Upper lobe of right lung (tissue), 1 donor: ENCODE results near the gene DOCK2. TPM values are rescaled to one million over a fixed set of nuclear protein-coding genes. Genes with fewer than 3 reads are reported as not detected.
"Not testable (repeated sequence)": the region's sequence is repeated elsewhere in the genome, so short reads cannot be mapped to it uniquely, and the experiment has no call there.

Experiments
- ATAC-seq: fragments of 200-7000 bp; cut with Tn5 transposase; one replicate; pipeline ENCODE4 v1.9.1; 2020; ENCODE audit warnings: mild to moderate bottlenecking, moderate library complexity
- DNase-seq: peaks from one replicate; pipeline ENCODE4 v3.0.0-alpha.2; 2020
- H3K27ac ChIP-seq: fragments of 200-600 bp; one replicate; pipeline ENCODE4 v1.8.0; 2022
- H3K27me3 ChIP-seq: fragments of 200-600 bp; one replicate; pipeline ENCODE4 v1.8.0; 2022; ENCODE audit warnings: mild to moderate bottlenecking
- H3K36me3 ChIP-seq: fragments of 200-600 bp; one replicate; pipeline ENCODE4 v1.8.0; 2022
- H3K4me1 ChIP-seq: fragments of 200-600 bp; one replicate; pipeline ENCODE4 v1.8.0; 2022
- H3K4me3 ChIP-seq: fragments of 200-600 bp; one replicate; pipeline ENCODE4 v1.8.0; 2022; ENCODE audit warnings: mild to moderate bottlenecking
- H3K9me3 ChIP-seq: fragments of 200-600 bp; one replicate; pipeline ENCODE4 v1.8.0; 2022
- intact Hi-C: fragments of 100-400 bp; cut with DNase I; formaldehyde crosslinking; loops from one replicate; pipeline ENCODE4 v1.11.0; 2022
- total RNA-seq: library from RNA; stranded (reverse); fragmentation: NEBNext Ultra II Directional; extraction: Animal tissue kit (Norgen Biotek cat#: 25700); gene quantifications from one replicate; pipeline ENCODE4 v1.2.1, GENCODE V29; 2021
- TF ChIP-seq, protein P1 (sequence below): fragments of 200-600 bp; IDR thresholded peaks from one replicate; pipeline ENCODE4 v1.8.0; 2022; ENCODE audit warnings: antibody characterized with exemption
- donor health status: DM: no; HTN: yes; CAD: no; lungs with severe emphysema.

The DOCK2 gene
- total RNA-seq, 1 donor from 2014 or later: 65.4 TPM

GRCh38 chr5:169764018-169764378 is 126.9 kb downstream of the DOCK2 start:
- Histone ChIP-seq H3K9me3 (no peaks in the 10 kb centered on the region), H3K27ac (no peak overlapping the region), H3K4me1 (no peaks in the 10 kb centered on the region), H3K4me3 (no peak overlapping the region), H3K36me3 (no peaks in the 10 kb centered on the region), H3K27me3 (no peaks in the 10 kb centered on the region)
- no peak for ATAC-seq
- no peak for DNase-seq
- TF ChIP-seq, protein P1, sequence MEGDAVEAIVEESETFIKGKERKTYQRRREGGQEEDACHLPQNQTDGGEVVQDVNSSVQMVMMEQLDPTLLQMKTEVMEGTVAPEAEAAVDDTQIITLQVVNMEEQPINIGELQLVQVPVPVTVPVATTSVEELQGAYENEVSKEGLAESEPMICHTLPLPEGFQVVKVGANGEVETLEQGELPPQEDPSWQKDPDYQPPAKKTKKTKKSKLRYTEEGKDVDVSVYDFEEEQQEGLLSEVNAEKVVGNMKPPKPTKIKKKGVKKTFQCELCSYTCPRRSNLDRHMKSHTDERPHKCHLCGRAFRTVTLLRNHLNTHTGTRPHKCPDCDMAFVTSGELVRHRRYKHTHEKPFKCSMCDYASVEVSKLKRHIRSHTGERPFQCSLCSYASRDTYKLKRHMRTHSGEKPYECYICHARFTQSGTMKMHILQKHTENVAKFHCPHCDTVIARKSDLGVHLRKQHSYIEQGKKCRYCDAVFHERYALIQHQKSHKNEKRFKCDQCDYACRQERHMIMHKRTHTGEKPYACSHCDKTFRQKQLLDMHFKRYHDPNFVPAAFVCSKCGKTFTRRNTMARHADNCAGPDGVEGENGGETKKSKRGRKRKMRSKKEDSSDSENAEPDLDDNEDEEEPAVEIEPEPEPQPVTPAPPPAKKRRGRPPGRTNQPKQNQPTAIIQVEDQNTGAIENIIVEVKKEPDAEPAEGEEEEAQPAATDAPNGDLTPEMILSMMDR: no peak
- intact Hi-C loops: no loop called here

DNA sequence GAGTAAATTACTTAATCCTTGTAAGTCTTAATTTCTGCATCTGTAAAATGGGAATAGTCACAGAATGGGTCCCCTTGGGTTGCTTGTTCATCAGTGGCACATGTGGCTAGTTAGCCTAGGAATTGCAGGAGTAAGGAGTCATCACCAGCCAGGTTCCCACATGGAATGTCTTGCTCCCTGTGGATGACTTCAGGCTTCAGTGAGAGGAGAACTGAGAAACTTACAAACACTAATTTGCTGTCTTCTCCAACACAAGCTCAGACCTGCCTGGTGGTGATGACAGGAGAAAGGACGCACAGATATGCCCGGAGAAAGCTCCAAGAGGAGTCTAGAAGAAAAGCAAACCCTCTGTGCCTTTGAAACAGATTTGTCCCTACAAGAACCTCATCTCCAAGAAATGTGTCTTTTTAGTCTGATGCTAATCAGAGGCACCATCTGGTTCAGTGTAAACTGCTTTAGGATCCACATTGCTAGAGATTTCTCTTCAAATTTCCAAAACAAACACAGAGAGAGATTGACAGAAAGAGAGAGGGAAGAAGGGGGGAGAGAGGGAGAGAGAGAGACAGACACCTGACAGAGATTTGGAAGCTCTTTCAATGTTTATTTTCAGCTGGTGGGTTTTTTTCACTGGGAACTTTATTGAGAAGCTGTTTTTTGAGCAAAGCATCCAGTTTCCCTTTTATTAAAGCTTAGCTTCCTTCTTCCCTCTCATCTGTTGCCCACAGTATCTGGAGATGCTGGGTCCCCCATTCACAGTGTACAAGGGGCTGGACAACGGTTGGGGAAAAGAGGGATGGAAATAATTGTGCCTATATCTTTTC is 128.3 kb downstream of the DOCK2 start:
- no peaks in the 10 kb centered on the region for H3K36me3 ChIP-seq
- no peak overlapping the region for H3K4me3 ChIP-seq
- H3K27ac ChIP-seq: no peak overlapping the region
- no peak for DNase-seq
- H3K27me3 ChIP-seq: no peaks in the 10 kb centered on the region
- no peaks in the 10 kb centered on the region for H3K4me1 ChIP-seq
- intact Hi-C loops: no loop called here
- H3K9me3 ChIP-seq: no peaks in the 10 kb centered on the region
- TF ChIP-seq, protein P1: no peak
- no peak for ATAC-seq

DNA sequence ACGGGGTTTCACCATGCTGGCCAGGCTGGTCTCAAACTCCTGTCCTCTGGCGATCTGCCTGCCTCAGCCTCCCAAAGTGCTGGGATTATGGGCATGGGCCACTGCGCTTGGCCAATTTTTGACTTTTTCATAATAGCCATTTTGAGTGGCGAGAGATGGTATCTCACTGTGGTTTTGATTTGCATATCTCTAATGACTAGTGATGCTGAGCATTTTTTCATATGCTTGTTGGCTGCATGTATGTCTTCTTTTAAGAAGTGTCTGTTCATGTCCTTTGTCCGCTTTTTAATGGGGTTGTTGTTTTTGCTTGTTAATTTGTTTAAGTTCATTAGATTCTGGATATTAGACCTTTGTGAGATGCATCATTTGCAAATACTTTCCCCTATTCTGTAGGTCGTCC is 129.9 kb downstream of the DOCK2 start:
- H3K27ac ChIP-seq, intact Hi-C loops, H3K27me3 ChIP-seq, H3K4me3 ChIP-seq, H3K9me3 ChIP-seq, H3K4me1 ChIP-seq, DNase-seq, H3K36me3 ChIP-seq, ATAC-seq: not testable (repeated sequence)

DNA sequence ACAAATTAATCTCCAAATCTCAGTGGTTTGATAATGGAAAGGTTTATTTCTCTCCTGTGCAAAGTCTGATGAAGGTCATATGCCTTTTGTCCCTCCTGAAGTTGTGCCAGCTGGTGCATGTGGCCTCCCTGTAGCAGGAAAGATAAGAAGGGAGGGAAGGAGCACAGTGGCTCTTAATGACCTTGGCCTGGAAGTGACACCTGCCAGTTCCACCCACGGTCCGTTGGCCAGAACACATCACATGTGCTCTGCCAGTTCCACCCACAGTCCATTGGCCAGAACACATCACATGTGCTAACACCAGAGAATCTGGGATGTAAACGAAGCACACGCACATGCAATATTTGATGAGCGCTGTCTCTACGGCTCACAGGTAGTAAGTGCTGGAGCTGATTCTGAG is 130.9 kb downstream of the DOCK2 start:
- Histone ChIP-seq H3K9me3 (no peaks in the 10 kb centered on the region), H3K4me1 (no peaks in the 10 kb centered on the region)

GRCh38 chr5:169768416-169768815 is 131.3 kb downstream of the DOCK2 start:
- no peaks in the 10 kb centered on the region for H3K4me1 ChIP-seq
- TF ChIP-seq, protein P1: no peak
- intact Hi-C loops: no loop called here
- no peak overlapping the region for H3K27ac ChIP-seq
- H3K27me3 ChIP-seq: no peaks in the 10 kb centered on the region
- no peak for DNase-seq
- ATAC-seq: no peak
- H3K36me3 ChIP-seq: no peaks in the 10 kb centered on the region
- no peak overlapping the region for H3K4me3 ChIP-seq
- no peaks in the 10 kb centered on the region for H3K9me3 ChIP-seq

More for the DNA sequence above, 130.9 kb downstream of the DOCK2 start:
- intact Hi-C loops: no loop called here
- Histone ChIP-seq H3K36me3 (no peaks in the 10 kb centered on the region), H3K27ac (no peak overlapping the region), H3K27me3 (no peaks in the 10 kb centered on the region), H3K4me3 (no peak overlapping the region)
- ATAC-seq: no peak
- no peak for DNase-seq
- TF ChIP-seq, protein P1: no peak

DNA sequence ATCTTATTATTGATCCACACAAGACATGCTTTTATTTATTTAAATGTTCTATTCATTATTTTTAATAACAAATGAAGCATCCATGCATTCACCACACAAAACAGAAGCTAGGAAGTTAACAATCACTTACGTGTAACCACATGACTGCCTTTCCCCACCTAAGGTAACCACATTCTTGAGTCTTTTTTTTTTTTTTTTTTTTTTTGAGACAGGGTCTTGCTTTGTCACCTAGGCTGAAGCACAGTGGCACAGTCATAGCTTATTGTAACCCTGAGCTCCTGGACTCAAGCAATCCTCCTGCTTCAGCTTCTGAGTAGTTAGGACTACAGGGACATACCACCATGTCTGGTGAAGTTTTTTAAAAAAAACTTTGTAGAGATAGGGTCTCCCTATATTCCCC is 133.0 kb downstream of the DOCK2 start:
- ATAC-seq: no peak
- Histone ChIP-seq H3K4me3 (no peak overlapping the region), H3K4me1 (no peaks in the 10 kb centered on the region), H3K36me3 (no peaks in the 10 kb centered on the region), H3K27ac (no peak overlapping the region), H3K9me3 (no peaks in the 10 kb centered on the region), H3K27me3 (no peaks in the 10 kb centered on the region)
- TF ChIP-seq, protein P1: no peak
- intact Hi-C loops: no loop called here
- DNase-seq: no peak
